ENCODE results near the gene SMC1B. TPM values are rescaled to one million over a fixed set of nuclear protein-coding genes. Genes with fewer than 3 reads are reported as not detected.

SMC1B gene
- total and polyA plus RNA-seq, 8 donors, result 0.10 to 0.35 (median 0.16) TPM

GRCh38 chr22:45314786-45315185 lies 98.6 kb downstream of the SMC1B start:
- Histone ChIP-seq H3K27me3 (no peaks in the 10 kb centered on the region), H3K9me3 (no peaks in the 10 kb centered on the region), H3K4me1 (peaks cover 9 to 69% of the 10 kb centered on the region in 2 donors), H3K36me3 (no peaks in the 10 kb centered on the region), H3K27ac (no peak overlapping the region), H3K4me3 (no peak overlapping the region)
- ATAC-seq, result no peak
- TF ChIP-seq, protein P1, sequence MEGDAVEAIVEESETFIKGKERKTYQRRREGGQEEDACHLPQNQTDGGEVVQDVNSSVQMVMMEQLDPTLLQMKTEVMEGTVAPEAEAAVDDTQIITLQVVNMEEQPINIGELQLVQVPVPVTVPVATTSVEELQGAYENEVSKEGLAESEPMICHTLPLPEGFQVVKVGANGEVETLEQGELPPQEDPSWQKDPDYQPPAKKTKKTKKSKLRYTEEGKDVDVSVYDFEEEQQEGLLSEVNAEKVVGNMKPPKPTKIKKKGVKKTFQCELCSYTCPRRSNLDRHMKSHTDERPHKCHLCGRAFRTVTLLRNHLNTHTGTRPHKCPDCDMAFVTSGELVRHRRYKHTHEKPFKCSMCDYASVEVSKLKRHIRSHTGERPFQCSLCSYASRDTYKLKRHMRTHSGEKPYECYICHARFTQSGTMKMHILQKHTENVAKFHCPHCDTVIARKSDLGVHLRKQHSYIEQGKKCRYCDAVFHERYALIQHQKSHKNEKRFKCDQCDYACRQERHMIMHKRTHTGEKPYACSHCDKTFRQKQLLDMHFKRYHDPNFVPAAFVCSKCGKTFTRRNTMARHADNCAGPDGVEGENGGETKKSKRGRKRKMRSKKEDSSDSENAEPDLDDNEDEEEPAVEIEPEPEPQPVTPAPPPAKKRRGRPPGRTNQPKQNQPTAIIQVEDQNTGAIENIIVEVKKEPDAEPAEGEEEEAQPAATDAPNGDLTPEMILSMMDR (IDR thresholded peaks at IDR 0.05), result no peak
- intact Hi-C loops (cut with DNase I), result no loop called here
- no peak for DNase-seq

DNA sequence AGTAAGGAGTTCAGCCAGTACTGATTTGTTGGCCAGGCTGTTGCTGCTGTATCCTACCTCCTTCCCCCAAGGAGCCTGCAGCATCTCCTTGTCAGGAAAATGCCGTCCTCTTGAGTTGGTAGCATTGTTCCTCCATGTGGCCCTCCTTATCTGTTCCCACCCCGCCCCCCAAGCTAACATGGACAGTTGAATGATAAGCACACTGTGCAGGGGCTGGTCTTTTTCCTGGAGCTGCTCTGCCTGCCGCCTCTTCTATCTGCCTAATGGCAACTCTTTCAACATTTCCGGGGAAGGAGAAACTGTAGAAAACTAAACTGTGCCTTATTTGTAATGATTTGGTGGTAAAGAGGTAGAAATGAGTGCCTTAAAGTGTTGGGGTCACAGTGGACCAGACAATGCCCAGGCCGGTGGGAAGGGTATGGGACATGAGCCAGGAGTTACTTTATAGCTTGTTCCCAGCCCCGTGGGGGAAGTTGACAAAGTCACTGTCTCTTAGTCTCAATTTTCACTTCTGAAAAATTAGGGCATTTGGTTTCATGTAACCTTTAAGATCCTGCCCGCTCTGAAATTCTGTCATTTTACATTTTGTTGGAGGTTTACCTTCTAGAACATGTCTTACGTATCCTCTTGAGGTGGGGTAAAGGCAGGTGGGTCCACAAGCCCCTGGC lies 99.2 kb downstream of the SMC1B start:
- peaks cover 9 to 67% of the 10 kb centered on the region in 2 donors for H3K4me1 ChIP-seq
- TF ChIP-seq, protein P1 (IDR thresholded peaks at IDR 0.05), result no peak
- H3K27ac ChIP-seq, result no peak overlapping the region
- no peaks in the 10 kb centered on the region for H3K27me3 ChIP-seq
- ATAC-seq, result no peak
- H3K4me3 ChIP-seq, result no peak overlapping the region
- intact Hi-C loops (cut with DNase I), result no loop called here
- no peaks in the 10 kb centered on the region for H3K9me3 ChIP-seq
- H3K36me3 ChIP-seq, result no peaks in the 10 kb centered on the region
- DNase-seq, result peak in 1 of 4 donors; percentile 12

DNA sequence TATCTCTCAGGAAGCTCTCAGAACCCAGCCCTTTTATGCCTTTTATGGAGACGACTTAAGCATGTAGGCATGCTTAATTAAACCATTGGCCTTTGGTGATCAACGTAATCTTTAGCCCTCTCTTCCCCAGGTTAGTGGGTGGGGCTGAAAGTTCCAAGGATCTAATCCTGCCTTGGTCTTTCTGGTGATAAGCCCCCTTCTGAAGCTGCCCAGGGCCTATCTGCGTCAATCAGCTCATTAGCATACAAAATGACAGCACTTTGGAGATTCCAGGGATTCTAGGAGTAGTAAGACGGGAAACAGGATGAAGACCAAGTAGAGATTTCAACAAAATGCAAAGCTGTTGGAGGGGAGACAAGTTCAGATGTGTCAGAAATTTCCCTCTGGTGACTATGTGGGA lies 100.5 kb downstream of the SMC1B start:
- TF ChIP-seq, protein P1 (IDR thresholded peaks at IDR 0.05), result no peak
- Histone ChIP-seq H3K9me3 (no peaks in the 10 kb centered on the region), H3K27ac (no peak overlapping the region), H3K36me3 (no peaks in the 10 kb centered on the region), H3K4me3 (no peak overlapping the region), H3K4me1 (peaks cover 9 to 59% of the 10 kb centered on the region in 2 donors), H3K27me3 (no peaks in the 10 kb centered on the region)
- DNase-seq, result no peak
- no peak for ATAC-seq
- intact Hi-C loops (cut with DNase I), result no loop called here

- Histone ChIP-seq H3K27ac (no peak overlapping the region), H3K4me3 (no peak overlapping the region), H3K4me1 (peaks cover 7 to 55% of the 10 kb centered on the region in 2 donors), H3K27me3 (no peaks in the 10 kb centered on the region), H3K9me3 (no peaks in the 10 kb centered on the region), H3K36me3 (no peaks in the 10 kb centered on the region)
- TF ChIP-seq, protein P1 (IDR thresholded peaks at IDR 0.05), result no peak
- intact Hi-C loops (cut with DNase I), result no loop called here
- ATAC-seq (no peak), DNase-seq (peak in 1 of 4 donors; percentile 3)
These were observed 101.0 kb downstream of the SMC1B start for GRCh38 chr22:45312415-45312814.

GRCh38 chr22:45310977-45311531 lies 102.3 kb downstream of the SMC1B start:
- Histone ChIP-seq H3K4me3 (peak overlapping the region; percentile 82 to 89), H3K4me1 (peaks cover 3 to 42% of the 10 kb centered on the region in 2 donors), H3K27ac (no peak overlapping the region), H3K36me3 (no peaks in the 10 kb centered on the region), H3K27me3 (no peaks in the 10 kb centered on the region), H3K9me3 (no peaks in the 10 kb centered on the region)
- ATAC-seq (no peak), DNase-seq (peak in 1 of 4 donors; percentile 56)
- TF ChIP-seq, protein P1 (IDR thresholded peaks at IDR 0.05), result no peak
- intact Hi-C loops (cut with DNase I), result no loop called here
